GM18858 (cell line): ENCODE data around the gene TRNP1.

Experiments used
- ATAC-seq: cut with Tn5 transposase; IDR thresholded peaks from one replicate; pipeline ENCODE4 v1.9.1; 2021; ENCODE audit not compliant: unreplicated experiment

TRNP1 gene

DNA sequence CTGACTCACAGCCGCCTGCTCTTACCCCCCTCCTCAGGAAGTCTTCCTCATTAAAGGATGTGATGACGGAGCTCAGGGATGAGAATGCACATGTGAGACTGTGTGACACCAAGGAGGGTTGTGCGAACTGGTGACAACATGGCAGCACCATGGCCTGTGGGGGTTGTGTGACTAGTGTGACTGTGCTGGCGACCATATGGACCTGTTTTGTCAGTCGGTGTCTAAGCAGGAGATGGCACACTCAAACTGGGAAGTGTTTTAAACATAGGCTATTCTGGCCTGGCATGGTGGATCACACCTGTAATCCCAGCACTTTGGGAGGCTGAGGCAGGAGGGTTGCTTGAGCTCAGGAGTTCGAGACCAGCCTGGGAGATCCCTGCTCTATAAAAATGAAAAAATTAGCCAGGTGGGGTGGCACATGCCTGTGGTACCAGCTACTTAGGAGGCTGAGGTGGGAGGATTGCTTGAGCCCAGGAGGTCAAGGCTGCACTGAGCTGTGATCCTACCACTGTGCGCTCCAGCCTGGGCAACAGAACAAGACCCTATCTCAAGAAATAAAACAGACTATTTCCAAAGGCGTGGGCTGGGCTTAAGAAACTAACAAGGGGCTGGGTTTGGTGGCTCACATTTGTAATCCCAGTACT, 7.4 kb downstream of the TRNP1 start:
- no peak for ATAC-seq

DNA sequence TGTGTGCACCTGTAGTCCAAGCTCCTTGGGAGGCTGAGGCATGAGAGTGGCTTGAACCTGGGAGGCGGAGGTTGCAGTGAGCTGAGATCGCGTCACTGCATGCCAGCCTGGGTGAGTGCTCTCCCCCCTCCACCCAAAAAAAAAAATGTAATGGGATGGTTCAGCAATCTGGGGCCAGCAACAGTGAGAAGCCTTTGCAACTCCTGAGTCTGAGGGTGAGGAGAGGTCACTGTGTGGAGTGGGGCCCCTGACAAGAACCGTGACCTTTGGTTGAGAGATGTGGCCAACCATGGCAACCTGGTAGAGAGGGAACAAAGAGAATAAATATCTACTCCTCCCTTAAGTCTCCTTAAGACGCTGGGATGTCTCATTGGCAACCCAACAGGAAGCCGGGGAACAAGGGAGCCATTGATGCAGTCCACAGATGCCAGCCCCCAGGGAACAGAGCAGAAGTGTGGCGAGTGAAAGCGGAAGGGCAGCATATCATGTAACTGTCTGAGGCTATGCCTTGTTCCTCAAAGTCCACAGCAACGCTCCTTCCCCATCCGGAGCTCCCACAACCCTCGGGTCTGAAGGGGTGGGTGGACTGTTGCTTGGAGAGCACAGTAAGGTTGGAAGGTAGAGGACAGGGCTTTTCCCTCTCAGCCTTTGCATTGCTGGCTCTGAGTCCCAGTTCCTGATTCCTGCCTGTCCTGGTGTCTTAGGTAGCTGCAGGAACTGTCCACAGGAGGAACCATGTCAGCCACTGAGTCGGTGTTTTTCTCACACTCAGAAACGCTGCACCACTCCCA, 8.3 kb downstream of the TRNP1 start:
- no peak for ATAC-seq

- ATAC-seq, result no peak
Measured at GRCh38 chr1:27003745-27004470, 10.4 kb downstream of the TRNP1 start.

GRCh38 chr1:27004471-27005165, 11.1 kb downstream of the TRNP1 start:
- no peak for ATAC-seq

- ATAC-seq, result no peak
Measured at GRCh38 chr1:27005166-27005530, 11.7 kb downstream of the TRNP1 start.

- ATAC-seq, result no peak
Measured at GRCh38 chr1:27005648-27006496, 12.4 kb downstream of the TRNP1 start.

DNA sequence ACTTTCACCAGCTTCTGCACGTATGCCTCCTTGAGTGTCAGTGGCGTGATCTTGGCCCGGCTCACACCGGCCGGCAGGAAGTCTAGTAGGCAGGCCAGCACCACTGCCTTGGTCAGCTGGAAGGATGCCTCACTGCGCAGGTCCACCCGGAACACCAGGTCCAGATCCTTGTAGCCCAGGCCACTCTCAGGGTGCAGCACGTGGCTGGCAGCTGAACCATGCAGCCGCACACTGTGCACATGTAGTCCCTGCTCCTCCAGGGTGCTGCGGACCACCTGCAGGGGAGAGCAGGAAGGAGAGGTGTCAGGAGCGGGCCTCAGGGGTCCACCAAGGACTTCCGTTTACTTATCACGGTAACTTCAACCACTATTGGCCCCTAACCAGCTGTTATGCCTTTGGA, 13.2 kb downstream of the TRNP1 start:
- no peak for ATAC-seq

- no peak for ATAC-seq
Measured at GRCh38 chr1:27007909-27008582, 14.6 kb downstream of the TRNP1 start.

GRCh38 chr1:27009601-27010197, 16.2 kb downstream of the TRNP1 start:
- no peak for ATAC-seq

DNA sequence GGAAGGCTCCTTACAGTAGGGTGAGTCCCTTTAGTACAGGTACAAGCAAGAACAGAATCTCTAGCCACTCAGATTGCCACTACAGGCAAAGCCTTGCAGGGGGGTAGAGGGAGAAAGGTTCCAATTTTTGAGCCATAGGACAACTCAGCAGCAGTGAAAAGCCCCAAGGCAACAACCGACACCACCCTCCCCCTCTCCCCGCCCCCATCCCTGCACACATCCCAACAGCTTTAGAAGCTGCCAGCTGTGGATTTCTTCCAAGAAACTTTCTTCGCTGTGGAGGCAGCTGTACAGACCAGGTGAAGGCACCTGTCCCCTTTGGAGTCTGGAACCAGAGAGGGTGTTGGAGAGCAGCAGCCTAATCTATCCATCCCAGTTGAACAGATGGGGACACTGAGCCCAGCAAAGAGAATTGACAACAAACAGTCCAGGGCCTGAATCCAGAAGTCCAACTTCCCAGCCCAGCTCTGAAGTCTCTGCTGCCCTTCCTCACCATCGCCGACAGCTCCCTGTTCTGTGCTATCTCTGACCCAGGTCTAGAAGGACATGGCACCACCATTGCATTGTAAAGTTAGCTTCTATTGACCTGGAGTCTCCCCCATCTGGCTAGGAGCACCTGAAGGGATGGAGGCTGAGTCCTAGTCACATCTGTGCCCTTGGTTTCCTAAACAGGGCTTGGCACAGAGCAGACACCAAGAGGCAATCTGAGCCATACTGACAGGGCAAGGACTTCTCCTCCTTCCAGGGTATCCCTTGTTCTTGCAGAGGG, 16.9 kb downstream of the TRNP1 start:
- ATAC-seq, result no peak

GRCh38 chr1:27011058-27011764, 17.7 kb downstream of the TRNP1 start:
- ATAC-seq, result no peak

DNA sequence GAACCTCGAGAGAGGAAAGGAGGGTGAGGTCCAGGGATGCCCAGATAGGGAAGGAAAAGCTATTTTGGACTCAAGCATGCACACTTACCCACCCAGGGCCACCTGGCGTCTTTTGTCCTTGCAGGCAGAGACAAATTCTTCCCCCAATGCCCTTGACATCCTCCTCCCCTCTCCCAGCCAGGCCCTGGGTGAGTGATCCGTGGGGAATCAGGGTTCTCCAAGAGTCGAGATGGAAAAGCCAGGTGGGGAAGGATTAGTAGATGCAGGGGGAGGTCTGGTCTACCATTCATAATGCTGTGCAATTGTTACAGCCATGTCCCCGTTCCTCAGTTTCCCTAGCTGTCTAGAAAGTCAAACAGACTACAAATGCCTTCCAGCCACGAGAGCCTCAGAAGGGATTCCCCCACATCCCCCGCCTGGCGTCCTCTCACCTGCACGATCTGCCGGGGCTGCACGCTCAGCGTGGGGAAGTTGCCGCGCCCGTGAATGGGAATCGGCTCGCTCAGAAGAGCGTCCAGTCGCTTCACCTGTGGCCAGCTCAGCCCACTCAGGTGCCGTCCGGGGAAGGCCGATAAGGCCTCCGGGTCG, 18.6 kb downstream of the TRNP1 start:
- ATAC-seq, result no peak

GRCh38 chr1:27015260-27015659, 21.8 kb downstream of the TRNP1 start:
- no peak for ATAC-seq

GRCh38 chr1:27016376-27016775, 22.9 kb downstream of the TRNP1 start:
- ATAC-seq, result no peak

DNA sequence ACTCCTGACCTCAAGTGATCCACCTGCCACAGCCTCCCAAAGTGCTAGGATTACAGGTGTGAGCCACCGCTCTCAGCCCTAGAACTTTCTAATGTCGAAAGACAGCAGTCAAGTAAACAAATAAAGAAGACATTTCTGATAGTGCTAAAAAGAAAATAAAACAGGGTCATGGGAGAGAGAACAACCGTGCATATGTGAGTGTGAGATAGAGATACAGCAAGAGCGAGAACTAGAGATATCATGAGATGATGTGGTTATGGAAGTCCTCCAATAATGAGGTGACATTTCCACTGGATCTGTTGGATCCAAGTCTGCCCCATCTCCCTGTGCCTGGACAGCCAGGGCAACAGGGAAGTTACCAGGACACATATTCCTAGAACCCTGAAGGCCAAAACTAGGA, 23.7 kb downstream of the TRNP1 start:
- ATAC-seq, result no peak

GRCh38 chr1:27018316-27018715, 24.8 kb downstream of the TRNP1 start:
- no peak for ATAC-seq

DNA sequence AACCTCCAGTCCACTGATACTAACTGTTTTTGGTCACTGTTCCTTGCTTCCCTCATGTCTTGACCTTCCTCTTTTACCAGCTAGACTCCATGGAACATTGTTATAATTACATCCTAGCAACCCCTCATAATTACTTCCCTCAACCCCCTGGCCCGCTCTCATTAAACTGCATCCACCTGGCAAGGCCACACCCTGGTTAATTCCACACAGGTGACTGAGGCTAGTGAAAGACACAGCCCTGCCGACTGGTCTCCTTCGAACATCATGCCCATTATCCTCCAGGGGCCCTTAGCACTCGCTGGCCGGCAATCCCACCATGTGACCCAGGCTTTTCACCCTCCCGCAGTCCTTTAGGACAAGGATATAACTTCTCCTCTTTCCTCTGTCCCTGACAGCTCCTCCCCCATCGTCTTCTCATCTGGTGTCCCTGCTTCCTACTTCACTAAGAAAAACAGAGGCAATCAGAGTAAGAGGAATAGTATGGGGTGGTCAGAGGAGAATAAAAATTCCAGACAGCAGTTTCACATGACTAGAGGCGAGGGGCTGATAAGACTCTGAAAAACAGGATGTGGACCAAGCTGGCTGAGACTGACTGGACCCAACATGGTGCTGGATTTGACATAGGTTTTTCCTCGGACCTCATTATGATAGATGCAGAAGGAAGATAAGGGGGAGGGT, 28.0 kb downstream of the TRNP1 start:
- no peak for ATAC-seq
